HG03558 (cell line): ENCODE results near the gene MIPEP.
"Not testable (repeated sequence)": the region's sequence is repeated elsewhere in the genome, so short reads cannot be mapped to it uniquely, and the experiment has no call there.

Experiments
- ATAC-seq: cut with Tn5 transposase; IDR thresholded peaks from one replicate; pipeline ENCODE4 v1.9.1; 2021; ENCODE audit warnings: moderate number of reproducible peaks; ENCODE audit not compliant: unreplicated experiment; ENCODE audit errors: extremely low read depth

Gene MIPEP

GRCh38 chr13:23888658-23889614 is at the start of gene MIPEP:
MIPEP (minus strand) TSS chr13:23889400; CDS start chr13:23889320, 80 bp downstream.
- ATAC-seq: peak; percentile 93

GRCh38 chr13:23934520-23934919 is 45.3 kb upstream of the MIPEP start:
- no peak for ATAC-seq

DNA sequence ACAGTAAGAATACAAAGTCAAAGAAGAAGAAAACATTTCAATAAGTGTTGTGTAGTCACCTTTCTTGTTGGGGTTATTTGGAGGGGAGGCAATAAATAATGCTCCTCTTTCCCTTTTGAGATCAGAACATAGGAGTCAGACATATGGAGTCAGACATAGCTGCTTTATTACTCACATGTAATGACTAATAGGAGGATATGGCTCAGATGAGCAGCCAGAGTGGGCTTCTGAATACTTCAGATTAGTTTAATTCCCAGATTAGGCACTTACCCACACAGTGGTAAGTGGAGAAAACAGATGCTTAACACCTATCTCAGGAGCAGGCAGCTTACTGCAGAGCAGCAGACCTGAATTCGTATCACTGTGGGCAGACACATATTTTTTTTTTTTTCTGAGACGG is 39.8 kb upstream of the MIPEP start:
- ATAC-seq: no peak

- ATAC-seq: no peak
Observed at GRCh38 chr13:23923031-23923430, 33.8 kb upstream of the MIPEP start.

GRCh38 chr13:23922005-23922932 is 33.1 kb upstream of the MIPEP start:
- ATAC-seq: no peak

- no peak for ATAC-seq
Observed at GRCh38 chr13:23921451-23921888, 32.3 kb upstream of the MIPEP start.

DNA sequence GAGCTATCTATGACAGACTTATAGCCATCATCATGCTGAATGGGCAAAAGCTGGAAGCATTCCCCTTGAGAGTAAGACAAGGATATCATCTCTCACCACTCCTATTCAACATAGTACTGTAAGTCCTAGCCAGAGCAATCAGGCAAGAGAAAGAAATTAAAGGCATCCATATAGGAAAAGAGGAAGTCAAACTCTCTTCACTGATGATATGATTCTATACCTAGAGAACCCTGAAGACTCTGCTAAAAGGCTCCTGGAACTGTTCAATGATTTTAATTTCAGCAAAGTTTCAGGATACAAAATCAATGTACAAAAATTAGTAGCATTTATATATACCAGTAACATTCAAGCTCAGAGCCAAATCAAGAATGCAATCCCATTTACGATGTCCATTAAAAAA is 29.8 kb upstream of the MIPEP start:
- no peak for ATAC-seq

GRCh38 chr13:23918208-23918607 is 29.0 kb upstream of the MIPEP start:
- no peak for ATAC-seq

DNA sequence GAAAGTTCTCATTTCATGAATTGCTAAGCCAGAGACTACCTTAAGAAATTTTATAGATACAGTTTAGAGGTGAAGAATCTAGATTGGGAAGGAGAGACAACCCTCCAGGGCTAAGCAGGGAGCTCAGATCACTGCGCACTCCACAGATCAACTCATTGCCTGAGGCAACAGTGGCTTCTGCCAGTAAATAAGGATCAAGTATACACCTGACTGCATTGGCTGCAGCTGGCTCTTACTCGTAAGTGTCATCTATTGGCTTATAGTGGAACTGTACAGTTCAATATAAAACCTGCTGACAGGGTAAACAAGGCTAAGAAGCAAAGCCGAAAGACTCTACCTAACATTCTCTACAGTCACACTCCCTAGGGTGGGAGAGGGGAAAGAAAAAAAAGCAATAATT is 26.1 kb upstream of the MIPEP start:
- no peak for ATAC-seq

GRCh38 chr13:23912469-23912868 is 23.3 kb upstream of the MIPEP start:
- ATAC-seq: no peak

- no peak for ATAC-seq
Observed at GRCh38 chr13:23909606-23910005, 20.4 kb upstream of the MIPEP start.

- no peak for ATAC-seq
Observed at GRCh38 chr13:23905766-23906165, 16.6 kb upstream of the MIPEP start.

DNA sequence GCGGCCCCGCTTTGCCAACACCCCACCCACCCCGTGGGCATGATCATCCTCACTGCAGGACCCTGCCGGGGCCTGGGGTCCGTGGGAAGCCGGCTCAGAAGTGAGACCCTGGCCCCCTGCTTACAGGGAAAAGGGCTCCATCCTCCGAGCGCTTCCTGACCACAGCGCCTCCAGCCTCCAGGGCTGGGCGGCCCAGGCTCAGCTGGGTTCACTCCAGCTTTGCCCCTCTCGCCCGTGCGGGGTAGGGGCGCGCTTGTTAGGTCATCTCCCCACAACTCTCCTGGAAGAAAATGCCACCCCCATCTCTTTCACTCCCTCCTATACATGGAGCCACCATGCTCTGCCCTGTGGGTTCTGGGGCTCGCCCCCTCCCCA is 14.7 kb upstream of the MIPEP start:
- ATAC-seq: no peak

GRCh38 chr13:23902975-23903905 is 14.0 kb upstream of the MIPEP start:
- no peak for ATAC-seq

GRCh38 chr13:23901365-23901764 is 12.2 kb upstream of the MIPEP start:
- ATAC-seq: no peak

DNA sequence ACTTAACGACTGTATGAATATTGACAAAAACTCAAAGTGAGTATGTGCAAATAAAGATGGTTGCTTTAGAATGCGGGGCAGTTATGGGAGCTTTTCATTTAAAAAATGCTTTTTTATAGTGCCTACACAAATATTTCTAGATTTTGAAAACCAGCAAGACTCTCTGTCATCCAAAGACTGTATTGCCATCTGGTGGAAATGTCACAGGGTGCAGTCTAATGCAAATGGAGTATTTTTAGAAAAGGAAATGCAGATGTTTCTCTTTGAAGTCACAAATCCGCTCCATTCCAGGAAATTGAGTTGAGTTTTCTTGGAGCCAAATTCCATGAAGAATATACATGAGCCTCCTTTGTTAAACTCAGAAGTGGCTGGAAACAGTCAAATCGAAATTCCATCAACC is 10.4 kb upstream of the MIPEP start:
- no peak for ATAC-seq

DNA sequence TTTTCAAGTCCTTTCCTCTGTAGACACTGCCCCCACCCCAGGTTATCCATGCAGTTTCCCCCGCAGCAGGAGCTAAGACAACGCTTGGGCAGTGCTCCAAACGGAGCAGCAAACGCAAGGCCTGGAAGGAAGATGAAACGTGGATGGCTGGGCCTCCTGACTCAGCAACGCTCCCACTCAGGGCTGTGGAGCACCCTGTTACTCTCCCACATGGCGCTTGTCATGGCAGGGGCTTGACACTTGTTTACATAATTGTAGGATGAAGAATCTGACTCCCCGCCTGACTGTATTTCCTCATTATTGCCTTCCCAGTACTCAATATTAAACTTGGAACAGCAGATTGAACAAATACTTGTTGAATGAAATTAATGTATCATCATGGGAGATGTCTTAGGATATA is 8.9 kb upstream of the MIPEP start:
- no peak for ATAC-seq

- not testable (repeated sequence) for ATAC-seq
Observed at GRCh38 chr13:23897452-23897919, 8.3 kb upstream of the MIPEP start, which contains the start of gene C1QTNF9B. C1QTNF9B (minus strand) TSS chr13:23897502.

DNA sequence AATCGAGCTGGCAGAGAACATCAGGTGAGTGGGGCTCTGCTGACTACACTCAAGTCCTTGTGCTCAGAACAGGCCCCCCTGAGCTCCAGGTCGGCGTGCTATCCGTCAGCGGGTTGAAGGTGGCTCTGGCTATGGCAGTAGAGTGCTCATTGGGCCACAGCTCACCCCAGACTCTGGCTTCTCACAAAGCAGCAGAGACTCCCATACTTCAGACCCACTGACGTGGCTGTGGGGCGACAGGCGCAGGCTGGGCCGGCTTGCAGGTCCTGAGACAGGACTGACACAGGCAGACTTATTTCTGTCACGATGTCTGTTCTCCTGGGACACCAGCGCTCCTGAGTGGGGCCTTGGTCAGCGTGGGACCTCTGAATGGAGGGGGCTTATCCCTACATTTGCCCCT is 5.5 kb upstream of the MIPEP start:
- ATAC-seq: not testable (repeated sequence)

DNA sequence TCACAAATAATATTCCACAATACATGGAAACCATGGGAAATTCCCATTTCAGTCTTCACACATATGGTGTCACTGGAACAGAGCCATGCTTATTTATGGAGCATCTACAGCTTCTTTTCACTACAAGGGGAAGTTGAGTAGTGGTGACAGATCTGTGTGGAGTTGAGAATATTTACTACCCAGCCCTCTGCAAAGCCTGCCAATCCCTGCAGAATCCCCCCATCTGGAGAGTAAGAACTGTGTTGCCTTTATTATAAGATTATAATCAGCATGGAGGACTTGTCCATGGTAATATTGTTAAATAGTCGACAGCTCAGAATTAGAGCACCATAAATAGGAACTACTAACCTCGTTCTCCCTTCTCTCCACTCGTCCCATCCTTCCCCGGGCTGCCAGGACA is 4.6 kb upstream of the MIPEP start:
- not testable (repeated sequence) for ATAC-seq
